Activated CD8-positive, alpha-beta T cell treated with anti-CD3 and anti-CD28 coated beads for 36 hours (primary cell): ENCODE results near the gene TRIM40. TPM values are rescaled to one million over a fixed set of nuclear protein-coding genes. Genes with fewer than 3 reads are reported as not detected.

Experiments
- ATAC-seq: fragments of 200-7000 bp; cut with Tn5 transposase; one replicate; pipeline ENCODE4 v1.10.0; 2021; ENCODE audit warnings: mild to moderate bottlenecking, moderate library complexity
- CTCF ChIA-PET: fragments of 350-600 bp; sonication (Branson Sonifier 250); formaldehyde crosslinking; loops from one replicate; lab custom pipeline; 2021; ENCODE audit warnings: antibody characterized with exemption; lab: Charles Lee
- POLR2A ChIA-PET: fragments of 350-600 bp; sonication (Branson Sonifier 250); formaldehyde crosslinking; loops from one replicate; lab custom pipeline; 2021; ENCODE audit warnings: antibody characterized with exemption; lab: Charles Lee
- DNase-seq: peaks from one replicate; pipeline ENCODE4 v3.0.0-alpha.2; 2020
- H3K27ac Mint-ChIP-seq: one replicate; pipeline ENCODE4 v1.8.0; 2021; ENCODE audit warnings: mild to moderate bottlenecking, mixed read lengths
- H3K27me3 Mint-ChIP-seq: one replicate; pipeline ENCODE4 v1.8.0; 2021; ENCODE audit warnings: mixed read lengths
- H3K36me3 Mint-ChIP-seq: one replicate; pipeline ENCODE4 v1.8.0; 2021; ENCODE audit warnings: low read depth, mixed read lengths
- H3K4me1 Mint-ChIP-seq: one replicate; pipeline ENCODE4 v1.8.0; 2021; ENCODE audit warnings: low read depth, mixed read lengths
- H3K4me3 Mint-ChIP-seq: one replicate; pipeline ENCODE4 v1.8.0; 2021; ENCODE audit warnings: mild to moderate bottlenecking, moderate library complexity, mixed read lengths
- H3K9me3 Mint-ChIP-seq: one replicate; pipeline ENCODE4 v1.8.0; 2021; ENCODE audit warnings: mixed read lengths
- intact Hi-C: fragments of 100-400 bp; cut with micrococcal nuclease; formaldehyde crosslinking; loops from one replicate; pipeline ENCODE4 v1.10.0; 2022
- total RNA-seq, 2 experiments: library from RNA; stranded (reverse); gene quantifications; one replicate each; pipeline ENCODE4 v1.2.3, GENCODE V29; 2021
- TF ChIP-seq, protein P1 (sequence below): fragments of 200-600 bp; IDR thresholded peaks from one replicate; pipeline ENCODE4 v1.8.0; 2022; ENCODE audit warnings: antibody characterized with exemption, mild to moderate bottlenecking

TRIM40 gene
- total RNA-seq, 2 experiments from 2014 or later: not detected

DNA sequence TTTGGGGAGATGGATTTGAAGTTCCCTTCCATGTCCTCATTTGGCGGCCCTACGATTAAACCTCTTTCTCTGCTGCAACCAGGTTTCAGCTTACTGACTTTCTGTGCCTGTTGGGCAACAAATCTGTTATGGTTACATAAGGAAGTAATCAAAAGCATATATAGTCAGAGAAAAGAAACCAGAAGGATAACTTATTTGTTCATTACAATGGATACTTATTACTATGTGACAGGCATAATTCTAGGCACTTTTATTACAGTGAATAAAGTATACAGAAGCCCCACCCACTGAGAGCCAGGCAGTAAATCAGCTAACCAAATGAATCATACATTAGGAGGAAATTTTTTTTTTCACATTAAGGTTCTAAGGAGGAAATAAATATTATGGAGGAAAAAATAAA, 13.4 kb upstream of the TRIM40 start:
- H3K4me3 Mint-ChIP-seq: no peak overlapping the region
- H3K36me3 Mint-ChIP-seq: no peaks in the 10 kb centered on the region
- ATAC-seq (no peak), DNase-seq (no peak)
- no peak overlapping the region for H3K27ac Mint-ChIP-seq
- intact Hi-C loops: no loop called here
- ChIA-PET POLR2A (interaction anchor here (0.6 kb wide), 1 partner anchor 1820 kb away, joined by 4 read pairs; no protein-coding TSS in a partner anchor), CTCF (interaction anchor here (0.7 to 1.6 kb wide), 4 partner anchors 9 to 19 kb away, joined by 3 to 15 read pairs (median 4); no protein-coding TSS in a partner anchor)
- H3K27me3 Mint-ChIP-seq: peaks cover 26% of the 10 kb centered on the region
- H3K4me1 Mint-ChIP-seq: no peaks in the 10 kb centered on the region
- H3K9me3 Mint-ChIP-seq: no peaks in the 10 kb centered on the region
- TF ChIP-seq, protein P1, sequence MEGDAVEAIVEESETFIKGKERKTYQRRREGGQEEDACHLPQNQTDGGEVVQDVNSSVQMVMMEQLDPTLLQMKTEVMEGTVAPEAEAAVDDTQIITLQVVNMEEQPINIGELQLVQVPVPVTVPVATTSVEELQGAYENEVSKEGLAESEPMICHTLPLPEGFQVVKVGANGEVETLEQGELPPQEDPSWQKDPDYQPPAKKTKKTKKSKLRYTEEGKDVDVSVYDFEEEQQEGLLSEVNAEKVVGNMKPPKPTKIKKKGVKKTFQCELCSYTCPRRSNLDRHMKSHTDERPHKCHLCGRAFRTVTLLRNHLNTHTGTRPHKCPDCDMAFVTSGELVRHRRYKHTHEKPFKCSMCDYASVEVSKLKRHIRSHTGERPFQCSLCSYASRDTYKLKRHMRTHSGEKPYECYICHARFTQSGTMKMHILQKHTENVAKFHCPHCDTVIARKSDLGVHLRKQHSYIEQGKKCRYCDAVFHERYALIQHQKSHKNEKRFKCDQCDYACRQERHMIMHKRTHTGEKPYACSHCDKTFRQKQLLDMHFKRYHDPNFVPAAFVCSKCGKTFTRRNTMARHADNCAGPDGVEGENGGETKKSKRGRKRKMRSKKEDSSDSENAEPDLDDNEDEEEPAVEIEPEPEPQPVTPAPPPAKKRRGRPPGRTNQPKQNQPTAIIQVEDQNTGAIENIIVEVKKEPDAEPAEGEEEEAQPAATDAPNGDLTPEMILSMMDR: no peak

DNA sequence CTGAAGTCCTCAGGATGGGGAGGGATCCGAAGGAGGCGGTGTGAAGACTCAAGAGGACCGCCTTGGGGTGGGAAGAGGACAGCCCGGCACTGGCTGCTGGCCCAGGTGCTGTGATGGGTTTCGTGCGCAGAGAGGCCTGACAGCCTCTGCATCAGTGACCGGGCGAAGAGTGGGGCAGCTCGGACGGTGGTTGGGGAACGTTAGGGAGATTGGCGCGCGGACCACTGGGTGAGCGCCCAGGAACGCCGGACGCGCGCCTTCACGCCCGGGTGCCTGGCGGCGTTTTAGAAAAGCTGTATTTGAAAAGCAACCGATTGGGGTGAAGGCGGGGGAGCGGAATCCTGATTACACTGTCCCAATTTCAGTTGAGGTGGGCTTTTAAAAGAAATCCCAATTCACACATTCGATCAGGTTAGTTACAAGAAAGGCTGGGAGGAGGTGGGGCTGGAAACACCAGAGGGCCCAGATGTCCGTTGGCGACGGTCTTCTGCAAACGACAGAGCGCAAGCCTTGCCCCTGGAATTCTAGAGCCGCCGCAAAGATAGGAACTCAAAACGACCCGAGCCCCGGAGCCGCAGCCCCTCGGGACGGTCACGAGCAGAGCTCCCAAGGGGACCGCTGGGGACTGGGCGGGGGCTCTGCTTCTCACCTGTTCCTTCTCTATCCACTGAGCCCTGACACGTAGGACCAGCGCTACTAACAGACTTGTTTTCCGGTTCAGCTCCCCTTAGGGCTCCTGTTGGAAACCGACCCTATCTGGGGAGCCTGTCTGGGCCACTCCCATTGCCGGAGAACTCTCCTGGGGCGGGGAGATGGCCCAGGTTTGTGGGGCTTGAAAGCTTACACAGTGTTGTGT, 8.5 kb upstream of the TRIM40 start:
- peaks cover 59% of the 10 kb centered on the region for H3K27me3 Mint-ChIP-seq
- H3K4me3 Mint-ChIP-seq: no peak overlapping the region
- CTCF ChIA-PET: interaction anchor here (1.2 to 5.3 kb wide), 4 partner anchors 23 to 474 kb away, joined by 3 to 58 read pairs (median 4); no protein-coding TSS in a partner anchor
- ATAC-seq (no peak), DNase-seq (no peak)
- intact Hi-C loops: no loop called here
- POLR2A ChIA-PET: interaction anchor here (0.6 kb wide), 2 partner anchors 163 to 841 kb away, joined by 3 read pairs; no protein-coding TSS in a partner anchor
- TF ChIP-seq, protein P1: no peak
- H3K27ac Mint-ChIP-seq: no peak overlapping the region
- no peaks in the 10 kb centered on the region for H3K36me3 Mint-ChIP-seq
- H3K4me1 Mint-ChIP-seq: peaks cover 11% of the 10 kb centered on the region
- no peaks in the 10 kb centered on the region for H3K9me3 Mint-ChIP-seq

DNA sequence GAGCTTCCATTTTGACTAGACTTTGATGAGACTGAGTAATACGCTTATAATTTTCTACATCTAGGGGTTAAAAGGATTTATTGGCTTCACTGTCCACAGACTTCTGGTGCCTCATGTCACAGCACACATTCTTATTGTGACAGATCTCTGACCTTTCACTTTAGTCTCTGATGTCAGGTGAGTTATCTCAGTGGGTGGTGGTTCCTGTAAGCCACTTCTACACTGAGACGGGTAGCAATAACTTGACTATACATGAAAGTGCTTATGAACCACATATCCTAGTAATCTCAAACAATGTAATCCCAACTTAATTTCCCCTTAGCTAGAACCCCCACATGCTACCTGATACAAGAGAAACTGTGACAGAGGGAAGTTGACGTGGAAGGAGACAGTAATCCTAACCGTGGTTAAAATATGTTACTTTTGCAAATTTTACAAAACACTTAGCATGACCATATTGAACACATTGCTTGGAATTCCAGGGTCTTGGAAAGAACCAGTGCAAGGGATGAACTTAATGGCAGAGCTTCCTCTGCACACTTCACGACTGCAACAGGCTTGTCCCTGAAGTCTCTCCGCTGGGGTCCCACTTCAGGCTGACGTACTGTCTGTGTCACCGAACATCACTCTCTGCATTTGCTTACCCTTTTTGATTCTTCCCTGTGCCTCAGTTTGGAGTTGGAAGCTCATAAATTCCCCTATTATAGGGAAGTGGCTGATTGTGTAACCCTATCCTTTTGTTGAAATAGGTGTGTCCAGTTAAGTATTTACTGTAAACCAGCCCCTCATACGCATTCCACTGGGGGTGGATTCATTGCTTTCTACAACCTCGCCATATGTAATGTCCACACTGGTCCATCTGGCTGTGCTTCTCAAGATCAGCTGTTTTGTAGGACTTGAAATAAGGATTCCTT, 6.4 kb upstream of the TRIM40 start:
- TF ChIP-seq, protein P1: no peak
- ChIA-PET POLR2A (interaction anchor here (3.7 kb wide), 1 partner anchor 25 kb away, joined by 16 read pairs; no protein-coding TSS in a partner anchor), CTCF (interaction anchor here (0.8 to 8.5 kb wide), 12 partner anchors 10 to 281 kb away, joined by 3 to 324 read pairs (median 18); partner anchors contain the start of genes PPP1R11 and TRIM31)
- Mint-ChIP-seq H3K4me1 (peaks cover 11% of the 10 kb centered on the region), H3K4me3 (no peak overlapping the region), H3K9me3 (no peaks in the 10 kb centered on the region), H3K27me3 (peaks cover 61% of the 10 kb centered on the region), H3K27ac (no peak overlapping the region), H3K36me3 (no peaks in the 10 kb centered on the region)
- peak; percentile 62 for ATAC-seq
- intact Hi-C loops: no loop called here
- DNase-seq: peak; percentile 20

DNA sequence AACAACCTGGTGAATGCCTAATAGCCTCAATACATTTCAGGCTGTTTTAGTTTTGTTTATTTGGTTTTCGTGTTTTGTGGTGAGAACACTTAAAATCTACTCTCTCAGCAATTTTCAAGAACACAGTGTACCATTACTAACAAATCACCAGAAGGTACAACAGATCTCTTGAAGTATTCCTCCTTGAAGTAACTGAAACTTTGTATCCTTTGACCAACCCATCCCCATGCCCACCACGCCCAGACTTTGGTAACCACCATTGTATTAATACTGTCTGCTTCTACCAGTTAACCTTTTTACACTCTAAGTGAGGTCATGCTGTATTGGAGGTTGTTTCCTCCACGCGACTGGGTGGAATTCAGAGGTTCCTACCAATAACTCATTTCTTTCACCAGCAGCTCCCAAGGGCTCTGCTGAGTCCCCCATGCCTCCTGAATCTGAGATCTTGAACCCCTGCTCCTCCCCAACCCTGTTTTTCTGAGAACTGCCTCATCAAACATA, 5.7 kb upstream of the TRIM40 start:
- intact Hi-C loops: no loop called here
- POLR2A ChIA-PET: interaction anchor here (3.7 kb wide), 1 partner anchor 26 kb away, joined by 16 read pairs; no protein-coding TSS in a partner anchor
- Mint-ChIP-seq H3K27me3 (peaks cover 61% of the 10 kb centered on the region), H3K27ac (no peak overlapping the region), H3K4me1 (peaks cover 11% of the 10 kb centered on the region), H3K36me3 (no peaks in the 10 kb centered on the region), H3K4me3 (no peak overlapping the region), H3K9me3 (no peaks in the 10 kb centered on the region)
- CTCF ChIA-PET: interaction anchor here (0.6 to 8.5 kb wide), 38 partner anchors 8 to 369 kb away, joined by 3 to 324 read pairs (median 5); partner anchors contain the start of genes PPP1R11 and TRIM31
- DNase-seq: no peak
- TF ChIP-seq, protein P1: no peak
- no peak for ATAC-seq
